OCI-M1 (cell line): Measurements from ENCODE around the gene ATXN10.

ENCODE experiments used
- DNase-seq: peaks from one replicate; lab custom pipeline; 2025; lab: John Stamatoyannopoulos, UW

ATXN10 gene

DNA sequence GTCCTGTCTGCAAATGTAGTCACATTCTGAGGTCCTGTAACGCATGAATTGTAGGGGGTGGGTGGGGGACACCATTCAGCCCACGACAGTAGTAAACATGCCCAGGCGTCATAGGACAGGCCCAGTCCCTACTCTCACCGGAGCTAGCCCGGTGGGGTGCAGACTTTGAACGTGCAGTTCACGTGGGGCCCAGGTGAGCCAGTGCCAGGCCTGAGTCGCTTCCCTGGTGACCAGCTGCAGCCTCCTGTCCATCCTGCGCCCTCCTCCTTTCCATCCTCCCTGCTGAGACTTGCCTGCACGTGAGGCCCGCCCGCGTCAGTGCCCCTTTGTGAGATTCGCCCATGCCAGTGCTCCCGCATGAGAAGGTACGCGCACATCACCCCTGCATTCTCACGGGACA lies 188.6 kb downstream of the ATXN10 start:
- DNase-seq = no peak

DNA sequence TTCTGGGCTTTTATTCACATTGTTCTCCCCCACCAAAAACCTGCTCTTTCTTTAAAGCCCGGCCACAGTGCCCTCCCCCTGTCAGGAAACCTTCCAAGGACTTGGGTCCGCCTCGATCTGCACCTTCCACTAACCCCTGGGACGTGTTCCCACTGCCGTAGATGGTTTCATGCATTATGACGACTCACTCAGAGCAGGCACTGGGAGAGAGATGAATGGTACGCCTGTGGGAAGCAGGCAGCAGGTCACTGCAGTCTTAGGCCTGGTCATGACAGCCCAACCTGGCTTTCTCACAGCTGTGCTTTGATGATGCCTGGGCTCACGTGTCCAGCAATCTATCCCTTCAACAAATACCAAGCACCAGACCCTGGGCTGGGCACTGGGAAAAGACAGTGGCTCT lies 189.6 kb downstream of the ATXN10 start:
- no peak for DNase-seq

DNA sequence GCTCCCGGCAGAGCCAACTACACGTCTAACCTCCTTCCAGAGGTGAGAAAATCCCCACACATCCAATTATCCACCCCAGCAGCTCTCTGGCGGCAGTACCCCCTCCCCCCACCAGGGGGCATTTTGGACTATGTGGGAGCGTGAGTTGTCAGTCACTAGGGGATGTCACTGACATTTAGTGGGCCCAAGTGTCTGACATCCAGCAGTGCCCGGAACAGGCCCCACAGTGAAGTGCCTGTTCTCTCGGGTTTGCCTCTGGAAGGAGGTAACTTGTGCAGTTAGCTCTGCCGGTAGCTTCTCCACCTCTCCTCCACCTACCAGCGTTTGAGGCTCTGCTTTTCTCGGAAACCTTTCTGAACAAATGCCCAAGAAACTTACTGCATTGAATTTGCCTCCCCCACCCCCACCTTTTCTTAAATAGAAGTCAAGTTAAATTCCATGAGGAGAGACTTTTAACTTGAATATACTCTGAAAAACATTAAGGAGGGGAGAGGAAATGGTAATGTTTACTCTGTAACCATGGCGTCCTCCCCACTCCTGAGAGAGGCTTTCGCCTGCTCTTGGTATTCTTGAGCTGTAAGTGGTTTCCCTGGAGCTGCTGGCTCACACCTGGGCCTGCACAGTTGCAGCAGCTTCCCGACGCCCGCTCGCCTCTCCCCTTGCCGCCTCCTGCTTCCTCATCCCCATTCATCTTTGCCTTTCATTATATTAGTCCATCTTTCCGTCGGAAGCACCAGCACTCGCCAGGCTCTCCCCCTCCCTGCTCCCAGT lies 192.5 kb downstream of the ATXN10 start:
- peak; percentile 74 for DNase-seq

DNA sequence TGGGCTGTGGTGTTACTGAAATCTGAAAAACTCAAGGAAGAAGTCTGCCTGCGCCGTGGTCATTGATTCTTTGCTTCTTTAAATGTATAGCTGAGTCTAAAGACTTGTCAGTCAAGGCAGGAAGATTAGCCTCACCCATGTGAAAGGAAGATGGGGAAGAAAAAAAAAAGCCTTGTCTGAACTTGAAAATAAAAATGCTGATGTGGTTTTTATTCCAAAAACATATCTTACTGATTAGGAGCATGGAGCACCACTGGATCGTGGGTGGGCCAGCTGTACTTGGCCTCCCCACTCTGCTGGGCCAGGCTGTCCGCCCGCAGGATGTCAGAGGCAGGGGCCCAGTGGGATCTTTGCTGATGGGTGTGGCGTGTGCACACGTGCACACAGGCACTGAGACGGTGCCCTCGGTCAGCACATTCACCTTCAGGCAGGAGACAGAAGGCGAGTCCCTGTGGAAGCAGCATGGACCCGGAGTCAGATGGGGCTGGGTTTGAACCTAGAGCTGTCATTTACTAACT lies 193.4 kb downstream of the ATXN10 start:
- no peak for DNase-seq

DNA sequence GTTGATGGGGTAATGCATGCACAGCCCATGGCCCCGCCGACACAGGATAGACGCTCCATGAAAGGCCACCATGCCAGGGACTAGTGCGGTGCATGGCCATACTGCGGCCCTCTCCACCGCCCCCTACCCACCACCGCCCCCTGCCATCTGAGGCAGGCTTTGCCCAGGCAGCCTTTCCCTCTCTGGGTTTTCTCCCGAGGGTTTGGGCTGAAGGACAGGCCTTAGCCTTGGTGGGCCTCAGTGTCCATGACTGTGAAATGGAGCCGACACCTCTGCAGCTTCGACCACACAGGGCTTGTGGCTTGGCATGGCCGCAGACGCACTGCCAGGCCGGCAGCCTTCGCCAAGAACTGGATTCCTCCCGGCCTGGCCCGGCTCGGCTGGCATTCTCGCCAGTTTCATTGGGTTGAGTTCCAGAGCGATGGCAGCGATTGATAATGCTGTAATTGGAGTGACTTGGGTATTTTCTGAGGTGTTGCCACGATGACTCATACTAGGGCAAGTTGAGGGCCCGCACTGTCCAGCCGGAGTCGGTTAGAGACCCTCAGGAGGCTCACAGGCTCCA lies 194.0 kb downstream of the ATXN10 start:
- DNase-seq = no peak

DNA sequence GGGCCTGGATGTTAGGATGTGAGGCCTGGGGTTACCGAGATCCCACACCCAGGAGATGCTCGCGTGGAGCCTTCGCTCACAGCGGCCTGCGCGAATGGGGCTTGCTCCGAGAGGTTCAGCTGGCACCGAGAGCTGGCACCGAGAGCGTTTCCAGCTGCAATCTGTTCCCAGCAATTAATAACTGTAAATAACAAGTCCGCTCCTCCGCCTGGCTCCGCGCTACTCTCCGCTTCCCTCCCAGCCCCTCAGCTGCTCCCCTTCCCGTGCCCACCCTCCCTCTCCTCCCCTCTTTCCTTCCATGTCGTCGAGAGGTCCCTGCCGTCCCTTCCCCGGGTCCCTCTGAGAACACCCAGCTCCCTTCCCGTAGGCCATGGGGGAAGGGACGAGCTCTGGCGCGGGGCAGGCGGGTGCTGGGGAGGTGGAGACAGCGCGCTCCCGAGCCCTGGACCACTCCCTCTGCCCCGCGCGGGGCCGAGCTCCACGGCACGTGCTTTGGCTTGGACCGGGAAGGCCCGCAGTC lies 194.6 kb downstream of the ATXN10 start:
- no peak for DNase-seq

DNA sequence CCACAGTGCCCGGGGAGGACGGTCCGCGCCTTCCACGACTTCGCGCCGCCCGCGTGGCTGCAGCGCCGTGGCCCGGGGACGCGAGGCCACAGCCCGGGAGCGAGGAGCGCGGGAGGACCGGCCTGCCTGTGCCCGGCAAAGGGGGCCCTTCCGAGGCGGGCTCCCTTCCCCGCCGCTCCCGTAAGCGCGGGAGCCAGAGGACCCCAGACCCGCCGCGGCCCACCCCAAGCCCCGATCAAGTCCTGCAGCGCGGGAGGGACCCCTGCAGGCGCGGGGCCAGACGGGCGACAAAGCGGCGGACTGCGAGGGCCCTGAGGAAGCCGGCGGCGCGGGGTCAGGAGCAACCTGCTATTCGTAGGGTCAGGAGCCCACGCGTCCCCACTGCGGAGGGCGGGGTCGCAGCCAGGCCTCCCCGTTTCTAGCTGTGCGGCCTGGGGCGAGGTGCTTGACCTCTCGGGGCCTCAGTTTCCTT lies 195.0 kb downstream of the ATXN10 start:
- DNase-seq = no peak

DNA sequence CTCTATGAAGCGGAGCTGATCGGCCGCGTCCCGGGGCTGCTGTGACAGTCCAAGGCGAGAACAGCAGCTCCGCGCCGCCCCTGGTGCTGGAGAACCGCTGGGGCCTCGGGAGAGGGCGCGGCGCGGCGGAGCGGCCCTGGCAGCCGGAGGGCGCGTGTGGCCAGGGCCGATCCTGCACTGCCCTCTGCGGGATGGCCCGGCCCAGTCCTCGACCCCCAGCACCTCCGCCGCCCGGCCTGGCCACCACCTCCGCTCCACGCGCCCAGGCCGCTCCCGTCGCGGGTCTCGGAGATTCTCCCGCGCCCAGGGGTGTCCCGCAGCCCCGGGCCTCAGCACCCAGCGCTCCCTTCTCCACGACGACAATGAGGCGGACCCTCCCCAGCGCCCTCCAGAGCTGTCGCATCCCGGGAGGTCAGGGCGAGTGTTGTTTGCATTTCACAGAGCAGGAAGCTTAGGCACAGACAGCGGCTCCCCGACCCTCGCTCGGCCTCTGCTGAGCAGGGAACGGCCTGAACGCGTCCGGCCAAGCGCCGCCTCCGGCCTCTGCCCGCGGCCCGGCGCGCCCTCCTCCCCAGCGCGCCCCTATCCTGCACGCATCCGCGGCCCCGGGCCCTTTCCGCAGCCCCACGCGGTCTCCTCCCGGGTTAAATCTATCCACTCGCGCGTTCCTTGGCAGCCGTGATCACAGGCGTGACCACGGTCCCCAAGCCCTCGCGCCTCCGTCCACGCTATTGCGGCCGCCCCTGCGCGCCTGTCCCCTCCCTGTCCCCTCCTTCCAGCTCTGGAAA lies 195.7 kb downstream of the ATXN10 start:
- DNase-seq = no peak

DNA sequence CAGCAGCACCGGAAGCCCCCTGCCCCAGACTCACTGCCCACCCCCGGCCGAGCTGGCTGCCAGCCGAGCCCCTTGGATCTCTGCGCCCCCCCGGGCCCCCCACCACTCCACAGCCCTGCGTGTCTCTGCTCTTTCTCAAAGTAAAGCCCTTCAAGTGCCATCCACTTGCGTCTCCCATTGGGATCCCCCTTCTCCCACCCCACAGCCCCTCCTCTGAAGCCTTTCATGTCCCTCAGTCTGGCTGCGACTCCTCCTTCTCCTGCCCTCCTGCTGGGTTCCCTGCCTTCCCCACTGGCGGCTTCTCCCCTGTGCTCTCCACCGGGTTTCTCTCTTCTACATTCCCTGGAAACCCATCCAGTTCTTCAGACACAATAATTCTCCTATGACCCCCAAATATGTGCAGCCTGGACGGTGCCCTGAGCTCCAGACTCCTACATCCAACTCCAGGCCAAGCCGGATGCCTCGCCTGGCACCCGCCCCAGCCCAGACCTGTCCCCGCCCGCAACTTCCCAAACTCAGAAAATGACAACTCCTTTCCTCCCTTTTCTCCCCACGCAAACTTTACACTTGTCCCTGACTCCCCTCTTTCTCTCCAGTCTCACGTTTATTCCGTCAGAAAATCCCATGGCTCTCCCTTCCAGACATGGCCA lies 196.4 kb downstream of the ATXN10 start:
- DNase-seq = no peak

DNA sequence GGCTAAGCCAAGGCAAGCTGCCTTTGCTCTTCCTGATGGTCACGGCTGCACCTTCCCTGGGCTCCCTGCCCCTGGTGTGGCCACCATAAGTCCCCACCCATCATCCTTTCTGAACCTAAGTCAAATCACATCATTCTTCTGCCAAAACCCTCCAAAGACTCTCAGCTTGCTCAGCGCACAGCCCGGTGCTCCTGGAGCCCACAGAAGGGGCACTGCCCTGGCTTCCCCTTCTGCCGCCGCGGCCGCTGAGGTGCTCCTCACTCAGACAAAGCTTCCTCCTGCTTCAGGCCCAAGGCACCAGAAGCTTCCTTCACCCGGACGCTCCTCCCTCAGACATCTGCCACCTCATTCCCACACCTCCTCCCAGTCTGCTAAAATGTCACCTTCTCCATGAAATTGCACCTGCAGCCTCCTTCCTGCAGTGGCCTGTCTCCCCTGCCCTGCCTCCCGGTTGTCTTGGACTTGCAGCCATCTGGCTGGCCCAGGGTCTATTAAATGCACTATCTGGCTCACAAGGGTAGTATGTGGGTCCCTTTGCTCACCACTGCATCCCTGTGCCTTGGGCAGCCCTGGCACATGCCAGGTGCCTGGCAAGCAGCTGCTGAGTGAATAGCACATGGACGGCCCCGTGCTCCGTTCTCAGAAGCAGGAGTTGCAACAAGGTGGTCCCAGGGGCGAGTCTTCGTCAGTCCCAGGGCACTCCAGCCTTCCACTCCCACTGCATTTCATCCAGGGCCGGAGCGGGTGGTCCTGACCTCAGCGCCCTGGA lies 197.1 kb downstream of the ATXN10 start:
- no peak for DNase-seq

DNA sequence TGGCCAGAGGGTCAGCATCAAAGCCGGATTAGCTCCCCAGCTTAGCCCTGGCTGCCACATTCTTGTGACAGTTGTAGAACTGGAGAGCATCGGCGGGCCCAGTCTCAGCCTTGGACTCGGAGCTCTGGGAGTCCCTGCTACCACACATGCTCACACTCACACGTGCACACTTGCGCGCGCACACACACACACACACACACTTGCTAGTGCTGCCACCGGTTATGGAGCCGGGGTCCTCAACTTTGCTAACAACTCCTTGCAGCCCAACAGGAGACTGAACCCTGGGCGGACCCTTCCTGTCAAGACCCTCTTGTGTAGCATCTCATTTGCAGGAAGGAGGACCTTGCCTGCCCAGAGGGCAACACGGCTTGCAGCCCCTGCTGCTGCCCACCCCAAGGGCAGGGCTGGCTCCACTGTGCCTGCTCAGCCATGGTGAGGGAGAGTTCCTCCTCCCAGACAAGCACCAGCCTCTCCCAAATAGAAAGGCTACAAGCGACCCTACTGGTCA lies 197.8 kb downstream of the ATXN10 start:
- no peak for DNase-seq

DNA sequence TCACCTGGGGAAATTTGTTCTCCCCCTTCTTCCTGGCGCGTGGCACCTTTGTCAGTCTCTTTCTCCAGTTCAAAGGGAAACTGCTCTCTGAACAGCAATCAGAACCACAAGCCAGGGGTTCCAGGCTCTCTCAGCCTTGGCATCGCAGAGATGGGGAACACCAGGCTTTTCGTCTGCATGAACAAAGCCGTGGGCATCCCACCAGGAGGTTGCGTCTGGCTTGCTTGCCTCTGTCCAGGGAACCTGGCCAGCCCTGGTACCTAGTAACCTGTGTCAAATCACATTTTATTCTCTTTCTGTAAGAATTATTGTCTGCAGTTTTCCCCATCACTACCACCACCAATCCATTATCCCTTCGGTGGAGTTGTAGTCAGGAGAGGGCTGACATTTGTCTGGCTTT lies 198.4 kb downstream of the ATXN10 start:
- no peak for DNase-seq

DNA sequence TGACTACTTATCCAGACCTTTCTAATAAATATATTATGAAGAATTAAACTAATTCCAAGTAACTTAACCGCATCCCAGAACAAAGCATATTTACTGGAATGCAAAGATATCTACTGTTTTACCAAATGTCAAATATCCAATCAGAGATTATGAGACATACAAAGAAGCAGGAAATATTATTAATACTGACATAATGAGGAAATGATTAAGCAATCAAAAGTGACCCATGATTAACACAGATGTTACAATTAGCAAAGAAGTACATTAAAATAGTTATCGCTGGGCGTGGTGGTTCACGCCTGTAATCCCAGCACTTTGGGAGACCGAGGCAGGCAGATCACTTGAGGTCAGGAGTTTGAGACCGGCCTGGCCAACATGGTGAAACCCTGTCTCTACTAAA lies 200.1 kb downstream of the ATXN10 start:
- DNase-seq = no peak

DNA sequence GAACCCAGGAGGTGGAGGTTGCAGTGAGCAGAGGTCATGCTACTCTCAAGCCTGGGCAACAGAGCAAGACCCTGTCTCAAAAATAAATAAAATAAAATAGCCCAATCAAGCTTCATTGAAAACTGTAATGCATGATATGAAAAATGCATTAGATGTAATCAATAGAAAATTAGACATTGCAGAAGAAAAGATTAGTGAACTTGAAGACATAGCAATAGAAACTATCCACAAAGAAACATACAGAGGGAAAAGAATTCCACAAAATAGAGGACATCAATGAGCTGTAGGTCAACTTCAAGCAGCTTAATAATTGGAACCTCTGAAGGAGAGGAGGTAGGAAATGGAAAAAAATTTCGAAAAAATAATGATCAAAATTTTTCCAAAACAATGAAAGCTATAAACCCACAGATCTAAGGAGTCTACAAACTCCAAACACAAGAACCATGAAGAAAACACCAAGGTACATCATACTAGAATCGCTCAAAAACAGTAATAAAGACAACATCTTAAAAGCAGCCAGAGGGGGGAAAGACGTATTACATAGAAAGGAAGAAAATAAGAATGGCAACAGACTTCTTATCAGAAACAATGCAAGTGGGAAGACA lies 201.1 kb downstream of the ATXN10 start:
- no peak for DNase-seq

DNA sequence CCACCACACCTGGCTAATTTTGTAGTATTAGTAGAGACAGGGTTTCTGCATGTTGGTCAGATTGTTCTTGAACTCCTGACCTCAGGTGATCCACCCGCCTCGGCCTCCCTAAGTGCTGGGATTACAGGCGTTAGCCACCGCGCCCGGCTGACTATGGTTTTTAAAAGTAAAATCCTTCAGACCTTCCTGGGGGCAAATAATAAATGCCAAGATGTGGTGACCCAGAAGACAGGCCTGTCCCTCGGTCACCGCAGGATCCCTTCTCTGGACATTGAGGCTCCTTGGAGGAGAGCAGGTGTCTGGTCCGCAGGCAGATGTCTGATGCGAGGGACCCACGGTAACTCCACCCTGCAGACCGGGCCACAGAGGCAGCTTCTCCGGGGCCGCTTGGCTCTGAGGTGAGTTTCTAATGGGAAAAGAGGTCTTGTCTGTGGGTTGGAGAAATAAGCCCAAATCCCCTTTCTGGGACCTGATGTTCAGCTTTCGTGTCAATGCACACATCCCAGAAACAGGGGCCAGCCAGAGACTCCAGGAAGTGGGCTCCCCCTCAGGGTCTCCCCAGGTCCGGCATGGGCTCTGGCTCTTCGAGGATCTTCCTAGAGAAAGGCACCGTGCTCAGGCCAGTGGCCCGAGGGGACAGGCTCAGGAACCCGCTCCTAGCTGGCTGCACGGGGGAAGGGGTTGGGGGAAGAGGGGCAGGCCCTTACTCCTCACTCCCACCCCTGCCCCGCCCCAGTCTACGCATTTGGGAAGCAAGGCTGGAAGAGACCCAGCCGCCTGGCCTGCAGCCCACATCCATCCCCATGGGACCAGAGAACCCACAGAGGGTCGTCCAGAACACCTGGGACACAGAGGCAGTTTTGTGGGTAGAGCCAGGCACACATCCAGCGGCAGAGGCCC lies 204.8 kb downstream of the ATXN10 start:
- DNase-seq = no peak

DNA sequence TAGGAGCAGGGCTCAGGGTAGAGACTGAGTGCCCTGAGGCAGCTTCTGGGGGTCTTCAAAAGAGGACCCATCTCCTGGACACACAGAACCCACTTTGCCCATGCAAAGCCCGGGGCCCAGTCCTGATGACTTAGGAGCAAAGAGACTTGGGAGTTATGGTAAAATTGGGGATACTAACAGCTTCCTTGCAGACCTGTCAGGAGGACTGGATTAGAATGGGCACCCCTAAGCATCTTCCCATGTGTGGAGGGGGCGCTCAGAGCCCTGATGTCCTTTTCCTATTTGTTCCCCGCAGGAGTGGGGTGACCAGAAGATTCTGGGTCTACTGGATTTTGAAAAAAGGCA lies 205.4 kb downstream of the ATXN10 start:
- no peak for DNase-seq

DNA sequence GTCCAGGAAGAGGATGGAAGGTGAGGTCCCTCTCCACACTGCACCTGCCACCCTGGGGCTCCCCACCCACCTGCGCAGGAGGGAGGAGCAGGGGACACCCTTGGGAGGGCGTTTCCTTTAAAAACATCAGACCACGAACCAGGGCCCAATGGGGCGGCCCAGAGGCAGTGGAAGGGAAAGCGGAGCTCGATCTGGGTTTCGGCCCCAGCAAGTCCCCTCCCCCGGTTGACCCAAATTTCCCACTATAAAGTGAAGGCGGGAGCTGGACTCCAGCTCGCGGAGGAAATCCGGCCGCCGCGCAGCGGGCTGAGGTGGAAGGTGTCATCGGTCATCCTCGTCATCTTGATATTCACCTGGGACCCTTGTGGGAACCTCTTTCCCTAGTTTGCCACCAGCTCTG lies 206.0 kb downstream of the ATXN10 start:
- DNase-seq = no peak

DNA sequence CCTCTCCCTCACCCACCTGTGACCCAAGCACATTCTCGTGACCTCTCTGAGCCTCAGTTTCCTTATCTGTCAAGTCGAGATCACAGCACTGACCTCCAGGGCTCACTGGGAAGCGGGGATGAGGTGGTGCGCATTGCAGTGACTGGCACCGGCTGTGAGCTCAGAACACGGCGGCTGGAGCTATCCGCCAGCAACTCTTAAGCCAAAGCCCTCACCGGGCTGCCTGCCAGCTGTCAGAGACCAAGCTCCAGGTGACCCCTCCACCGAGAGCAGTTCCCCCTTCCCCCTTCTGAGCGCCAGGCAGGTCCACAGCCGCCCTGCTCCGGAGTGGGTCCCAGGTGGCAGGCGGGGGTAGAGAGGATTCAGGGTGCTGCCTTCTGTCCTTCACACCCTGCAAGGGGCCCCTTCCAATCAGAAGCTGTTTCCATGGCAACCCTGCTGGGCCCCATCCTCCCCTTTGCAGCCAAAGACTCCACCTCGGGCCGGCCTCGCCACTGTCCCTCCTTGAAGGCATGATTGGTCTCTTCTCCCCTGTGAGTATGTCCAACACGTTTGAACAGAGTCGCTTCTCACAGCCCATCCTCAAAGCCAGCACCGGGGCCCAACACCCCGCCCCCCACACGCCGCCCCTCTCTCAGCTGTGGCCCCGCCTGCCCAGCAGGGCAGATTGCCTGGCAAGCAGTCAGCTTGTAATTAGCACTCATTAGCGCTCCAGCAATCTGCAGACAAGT lies 206.6 kb downstream of the ATXN10 start:
- no peak for DNase-seq
